IPS DF 6.9 (cell line): ENCODE results near the gene SP2.

Experiments used
- DNase-seq: peaks from one replicate; pipeline ENCODE4 v3.0.0-alpha.2; 2013; ENCODE audit warnings: low read depth, low spot score
- H3K27ac ChIP-seq: one replicate; pipeline ENCODE4 v1.5.1; 2013; ENCODE audit warnings: low read length, control low read depth
- H3K27me3 ChIP-seq: 2 replicates; pipeline ENCODE4 v1.6.1; 2013; ENCODE audit warnings: mild to moderate bottlenecking, low read length; ENCODE audit not compliant: control insufficient read depth, insufficient read depth
- H3K36me3 ChIP-seq: 2 replicates; pipeline ENCODE4 v1.6.1; 2013; ENCODE audit warnings: low read length; ENCODE audit not compliant: control insufficient read depth, insufficient read depth
- H3K4me1 ChIP-seq: 2 replicates; pipeline ENCODE4 v1.6.1; 2013; ENCODE audit warnings: low read length; ENCODE audit not compliant: control insufficient read depth, insufficient read depth
- H3K4me3 ChIP-seq: 2 replicates; pipeline ENCODE4 v1.5.1; 2013; ENCODE audit warnings: mild to moderate bottlenecking, low read length
- H3K9me3 ChIP-seq: 2 replicates; pipeline ENCODE4 v1.6.1; 2013; ENCODE audit warnings: low read length, inconsistent platforms; ENCODE audit not compliant: control insufficient read depth, insufficient read depth
- WGBS: extraction: QIAGEN DNeasy Blood & Tissue Kit; methylation state at CpG from one replicate; pipeline ENCODE4 v1.1.7; 2013; ENCODE audit warnings: mixed read lengths, missing lambda C conversion rate; ENCODE audit not compliant: insufficient read length, insufficient coverage; 5-methylcytosine and 5-hydroxymethylcytosine counted together

SP2 gene

DNA sequence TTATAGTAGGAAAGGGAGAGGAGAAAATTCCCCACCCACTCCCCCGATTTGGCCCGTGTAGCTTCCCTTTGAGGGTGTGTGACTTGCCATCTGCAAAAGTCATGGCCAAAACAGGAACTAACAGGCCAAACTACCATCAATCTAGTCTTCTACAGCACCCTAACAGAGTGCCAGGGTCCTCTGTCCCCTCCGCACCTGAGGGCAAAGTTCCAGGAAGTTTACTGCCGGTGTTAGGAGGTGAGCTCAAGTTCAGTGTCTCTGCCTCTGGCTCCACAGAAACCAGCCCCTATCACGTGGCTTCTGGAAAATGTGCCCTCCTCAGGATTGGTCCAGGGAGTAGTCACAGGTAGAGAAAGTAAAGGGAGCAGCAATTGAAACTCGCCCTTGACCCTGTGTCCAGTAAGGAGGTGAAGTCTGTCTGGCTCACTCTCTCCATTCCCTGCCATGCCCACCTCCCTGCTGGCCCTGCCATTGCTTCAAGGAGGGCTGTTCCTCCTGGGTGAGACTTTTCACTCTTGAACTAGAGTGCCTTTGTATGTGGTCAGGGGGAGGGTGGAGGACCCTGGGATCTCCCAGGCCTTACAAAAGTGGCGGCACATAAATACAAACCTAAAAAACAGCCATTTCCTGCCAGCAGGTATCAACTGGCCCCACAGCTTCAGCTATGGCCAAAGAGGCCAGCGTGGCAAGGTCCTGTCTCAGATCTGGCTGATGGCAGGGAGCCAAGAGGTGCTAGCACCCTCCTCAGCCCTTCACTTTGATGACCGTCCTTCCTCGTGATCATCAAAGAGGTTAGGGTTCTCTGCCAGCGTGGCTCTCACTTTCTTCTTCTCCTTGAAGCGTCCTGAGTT is 56.4 kb downstream of the SP2 start:
- Histone ChIP-seq H3K9me3 (no peaks in the 10 kb centered on the region), H3K27me3 (no peaks in the 10 kb centered on the region), H3K36me3 (no peaks in the 10 kb centered on the region), H3K4me1 (peaks cover 5% of the 10 kb centered on the region; the same call in 1 of the 2 replicates), H3K4me3 (no peak overlapping the region), H3K27ac (no peak overlapping the region)
- no CpG with 5 or more reads among the region's 12 CpGs for WGBS
- DNase-seq: no peak

DNA sequence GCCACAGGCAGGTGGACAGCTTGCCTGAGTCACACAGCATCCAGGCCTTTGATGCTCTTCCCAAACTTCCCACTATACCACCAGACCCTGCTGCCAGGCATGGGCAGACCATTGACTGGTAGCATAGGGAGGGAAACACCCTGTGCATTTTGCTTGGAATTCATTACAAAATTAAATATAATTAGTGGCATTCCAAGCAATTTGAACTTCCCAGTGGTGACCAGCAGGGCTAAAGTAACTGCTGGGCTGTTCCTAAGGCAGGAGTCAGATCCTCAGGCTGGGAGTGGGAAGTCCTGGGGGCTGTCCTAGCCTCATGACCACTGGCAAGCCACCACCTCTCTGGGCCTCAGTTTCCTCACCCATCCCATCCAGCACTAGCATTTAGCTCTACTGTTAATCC is 57.9 kb downstream of the SP2 start:
- no peak for DNase-seq
- no peaks in the 10 kb centered on the region; the same call in 1 of the 2 replicates for H3K27me3 ChIP-seq
- peaks cover 10% of the 10 kb centered on the region; the same call in 1 of the 2 replicates for H3K4me1 ChIP-seq
- no peak overlapping the region for H3K27ac ChIP-seq
- no peak overlapping the region for H3K4me3 ChIP-seq
- H3K9me3 ChIP-seq: no peaks in the 10 kb centered on the region
- H3K36me3 ChIP-seq: no peaks in the 10 kb centered on the region

DNA sequence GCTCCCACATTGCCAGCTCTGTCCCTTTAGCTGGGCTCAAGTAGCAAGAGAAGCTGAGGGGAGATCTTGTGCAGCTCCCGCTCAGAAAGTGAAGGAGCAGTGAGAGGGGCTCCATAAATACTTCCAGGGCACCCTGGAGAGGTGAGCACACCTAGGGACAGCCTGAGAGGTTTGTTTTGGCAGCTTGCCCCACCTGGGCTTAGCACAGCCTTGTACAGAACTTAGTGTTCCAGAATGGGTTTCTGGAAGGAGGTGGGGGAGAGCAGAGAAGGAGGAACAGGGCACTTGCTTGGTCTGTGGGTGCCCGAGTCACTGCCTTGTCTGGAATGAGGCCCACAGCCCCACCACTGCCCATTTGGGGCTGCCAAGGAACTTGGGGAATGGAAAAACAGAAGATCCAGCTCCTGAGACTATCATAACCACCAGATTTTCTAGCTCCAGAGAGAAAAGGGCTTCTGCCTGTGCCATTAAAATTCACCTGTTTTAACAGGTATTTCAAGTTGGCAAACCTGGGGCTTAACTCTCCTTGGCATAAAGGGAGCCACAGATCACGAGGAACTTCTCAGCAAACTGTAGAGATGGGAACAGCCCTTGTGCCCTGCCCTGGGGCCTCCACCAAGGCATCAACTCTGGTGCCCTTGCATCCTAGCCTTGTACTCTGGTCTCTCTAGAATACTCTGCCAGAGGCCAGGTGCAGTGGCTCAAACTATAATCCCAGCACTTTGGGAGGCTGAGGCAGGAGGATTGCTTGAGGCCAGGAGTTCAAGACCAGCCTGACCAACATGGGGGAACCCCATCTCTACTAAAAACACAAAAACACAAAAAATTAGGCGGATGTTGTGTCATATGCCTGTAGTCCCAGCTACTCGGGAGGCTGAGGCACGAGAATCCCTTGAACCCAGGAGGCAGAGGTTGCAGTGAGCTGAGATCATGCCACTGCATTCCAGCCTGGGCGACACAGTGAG is 59.7 kb downstream of the SP2 start:
- no peak overlapping the region for H3K27ac ChIP-seq
- WGBS: no CpG with 5 or more reads among the region's 7 CpGs
- no peaks in the 10 kb centered on the region for H3K36me3 ChIP-seq
- DNase-seq: no peak
- H3K27me3 ChIP-seq: no peaks in the 10 kb centered on the region; the same call in 1 of the 2 replicates
- no peak overlapping the region for H3K4me3 ChIP-seq
- no peaks in the 10 kb centered on the region for H3K9me3 ChIP-seq
- peaks cover 10% of the 10 kb centered on the region; the same call in 1 of the 2 replicates for H3K4me1 ChIP-seq

DNA sequence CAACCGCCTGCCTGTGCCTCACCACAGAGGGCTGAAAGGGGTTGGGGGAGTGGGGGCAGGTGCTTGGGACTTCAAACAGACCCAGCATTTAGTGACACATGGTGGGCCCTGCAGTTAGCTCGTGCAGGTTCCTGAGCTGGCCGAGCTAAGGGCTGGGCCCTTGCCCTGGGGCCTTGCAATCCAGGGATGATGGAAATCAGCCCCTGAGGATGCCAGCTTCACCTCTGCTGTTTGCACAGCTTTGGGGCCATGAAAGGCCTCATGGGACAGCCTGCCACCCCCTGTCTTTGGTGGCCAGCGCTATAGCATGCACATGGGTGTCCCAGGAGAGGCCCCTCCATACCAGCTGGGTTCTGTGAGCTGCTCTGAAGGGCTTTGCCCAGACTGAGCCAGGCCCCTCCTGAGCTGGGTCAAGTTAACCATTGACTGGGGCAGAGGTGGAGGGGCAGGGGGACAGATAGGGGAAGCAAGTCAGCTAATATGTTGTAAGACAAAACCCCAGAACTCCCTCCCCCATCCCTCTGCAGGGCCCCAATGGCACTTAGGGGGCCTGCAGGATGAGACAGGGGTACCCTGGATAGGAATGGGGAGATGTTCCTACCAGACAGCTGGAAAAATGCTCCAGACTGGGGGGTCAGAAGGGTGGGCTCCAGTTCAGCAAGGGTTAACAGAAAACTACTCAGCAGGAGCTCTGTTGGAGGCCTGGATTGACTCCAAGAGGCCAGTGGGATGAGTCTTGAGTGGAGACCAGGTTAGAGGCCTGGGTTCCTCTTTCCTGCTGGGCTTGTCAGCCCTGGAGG is 61.0 kb downstream of the SP2 start:
- no peak overlapping the region for H3K4me3 ChIP-seq
- WGBS: no CpG with 5 or more reads among the region's 4 CpGs
- DNase-seq: no peak
- no peaks in the 10 kb centered on the region; the same call in 1 of the 2 replicates for H3K27me3 ChIP-seq
- peaks cover 10% of the 10 kb centered on the region; the same call in 1 of the 2 replicates for H3K4me1 ChIP-seq
- H3K27ac ChIP-seq: no peak overlapping the region
- H3K36me3 ChIP-seq: no peaks in the 10 kb centered on the region
- H3K9me3 ChIP-seq: no peaks in the 10 kb centered on the region

DNA sequence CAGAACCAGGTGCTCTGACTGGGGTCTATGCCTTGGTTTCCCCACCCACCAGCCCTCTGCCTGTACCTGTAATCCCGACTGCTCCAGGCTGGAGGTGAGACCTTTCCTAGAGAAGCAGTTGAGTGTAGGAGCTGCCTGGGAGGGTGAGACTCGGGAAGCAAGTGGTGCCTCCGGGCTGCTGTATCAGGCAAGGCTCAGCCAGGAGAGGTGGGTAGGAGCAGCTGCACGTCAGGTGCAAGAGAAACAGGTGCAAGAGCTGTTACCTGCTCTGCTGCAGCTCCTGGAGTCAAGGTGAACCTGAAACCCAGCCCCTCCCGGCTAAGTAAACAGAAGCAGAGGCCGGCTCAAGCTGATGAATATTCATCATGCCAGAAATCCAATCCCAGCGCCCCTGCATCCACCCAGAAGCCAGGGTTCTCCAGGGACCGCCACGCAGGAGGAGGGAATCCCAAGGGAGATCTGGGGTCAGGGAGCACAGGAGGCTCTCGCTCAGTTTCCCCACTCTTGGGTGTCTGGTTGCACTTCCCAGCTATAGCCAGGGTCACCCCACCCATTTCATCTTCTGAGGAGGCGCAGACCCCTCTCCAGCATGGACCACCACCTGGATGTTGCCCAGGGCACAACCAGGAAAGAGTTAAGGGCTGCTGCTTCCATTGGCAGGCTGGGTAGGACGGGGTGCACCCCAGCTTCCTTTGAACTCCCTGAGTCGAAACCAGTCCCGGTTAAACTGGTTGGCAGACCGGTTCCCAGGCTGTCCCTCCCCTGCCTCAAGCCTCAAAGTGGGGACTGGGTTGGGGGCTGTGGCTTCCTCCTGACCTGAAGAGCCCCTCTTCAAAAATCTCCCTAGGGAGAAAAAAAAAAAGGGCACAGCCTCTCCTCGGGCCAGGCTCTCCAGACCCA is 61.8 kb downstream of the SP2 start, which contains the start of gene PRR15L:
Gene PRR15L, minus strand, starts transcription at position 293 of the 900 bp plus-strand sequence. CDS start 4,649 bp downstream, outside the sequence.
- H3K4me3 ChIP-seq: no peak within 1 kb of the TSS
- peaks cover 10% of the 10 kb centered on the region; the same call in 1 of the 2 replicates for H3K4me1 ChIP-seq
- no CpG with 5 or more reads among the region's 16 CpGs for WGBS
- H3K9me3 ChIP-seq: no peaks in the 10 kb centered on the region
- H3K27ac ChIP-seq: no peak within 1 kb of the TSS
- H3K36me3 ChIP-seq: no peaks in the 10 kb centered on the region
- DNase-seq: no peak
- H3K27me3 ChIP-seq: no peaks in the 10 kb centered on the region; the same call in 1 of the 2 replicates

DNA sequence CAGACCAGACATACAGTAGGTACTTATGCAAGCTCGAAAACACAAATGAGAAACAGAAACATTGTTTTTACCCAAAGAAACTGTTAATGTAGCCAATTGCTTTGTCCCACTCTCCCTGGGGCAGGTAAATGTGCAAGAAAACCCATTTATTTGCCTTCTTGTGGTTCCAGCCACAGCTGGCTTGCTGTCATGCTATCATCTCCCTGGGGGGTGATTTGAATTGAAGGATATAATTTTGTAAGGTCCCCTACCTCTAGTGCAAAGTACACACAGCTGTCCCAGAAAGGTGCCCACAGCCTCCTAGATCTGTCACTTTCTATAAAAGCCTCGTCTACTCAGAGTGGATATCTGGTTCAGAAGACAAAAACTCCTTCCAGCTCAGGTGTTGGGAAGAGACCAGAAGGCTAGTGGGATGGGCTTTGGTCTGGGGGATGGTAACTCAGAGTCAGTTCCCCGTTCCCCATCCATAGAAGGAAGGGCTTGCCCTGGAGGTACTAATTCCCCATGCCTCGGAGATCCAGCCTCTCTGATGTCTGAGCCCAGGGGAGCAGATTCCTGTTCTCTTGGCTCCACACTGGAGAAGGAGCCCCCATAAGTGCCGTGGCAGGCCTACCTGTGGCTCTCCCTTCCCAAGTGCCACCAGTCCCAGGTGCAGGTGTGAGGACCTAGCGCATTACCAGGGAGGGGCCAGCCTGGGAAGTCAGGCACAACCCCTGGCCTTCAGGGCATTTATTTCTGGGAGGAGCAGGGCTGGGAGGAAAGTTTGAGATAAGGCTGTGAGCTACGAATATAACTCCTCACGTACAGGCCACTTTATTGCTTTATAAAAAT is 64.0 kb downstream of the SP2 start:
- Histone ChIP-seq H3K36me3 (no peaks in the 10 kb centered on the region), H3K9me3 (no peaks in the 10 kb centered on the region), H3K4me3 (no peak overlapping the region), H3K27me3 (no peaks in the 10 kb centered on the region; the same call in 1 of the 2 replicates), H3K27ac (no peak overlapping the region), H3K4me1 (peaks cover 10% of the 10 kb centered on the region; the same call in 1 of the 2 replicates)
- WGBS: no CpG with 5 or more reads among the region's 8 CpGs
- DNase-seq: no peak

DNA sequence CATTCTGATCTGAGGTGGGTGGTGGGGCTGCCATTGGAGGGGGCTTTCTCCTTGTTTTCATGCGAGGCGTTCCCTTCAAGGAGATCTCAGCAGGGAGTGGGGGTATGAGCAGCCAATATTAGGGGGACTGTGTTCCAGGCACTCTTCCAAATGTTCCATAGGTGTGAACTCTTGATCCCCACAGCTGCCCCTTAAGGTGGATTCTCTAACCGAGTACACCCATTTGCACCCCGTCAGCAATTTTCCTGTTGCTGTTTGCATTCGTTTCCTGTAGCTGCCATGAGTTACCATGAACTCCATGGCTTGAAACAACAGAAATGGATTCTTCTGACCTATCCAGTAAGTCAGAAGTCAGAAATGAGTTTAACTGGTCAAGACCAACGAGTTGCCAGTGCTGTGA is 65.4 kb downstream of the SP2 start:
- no CpG with 5 or more reads among the region's 6 CpGs for WGBS
- no peaks in the 10 kb centered on the region for H3K36me3 ChIP-seq
- H3K4me3 ChIP-seq: no peak overlapping the region
- peaks cover 10% of the 10 kb centered on the region; the same call in 1 of the 2 replicates for H3K4me1 ChIP-seq
- no peaks in the 10 kb centered on the region; the same call in 1 of the 2 replicates for H3K27me3 ChIP-seq
- H3K9me3 ChIP-seq: no peaks in the 10 kb centered on the region
- H3K27ac ChIP-seq: no peak overlapping the region
- DNase-seq: no peak

DNA sequence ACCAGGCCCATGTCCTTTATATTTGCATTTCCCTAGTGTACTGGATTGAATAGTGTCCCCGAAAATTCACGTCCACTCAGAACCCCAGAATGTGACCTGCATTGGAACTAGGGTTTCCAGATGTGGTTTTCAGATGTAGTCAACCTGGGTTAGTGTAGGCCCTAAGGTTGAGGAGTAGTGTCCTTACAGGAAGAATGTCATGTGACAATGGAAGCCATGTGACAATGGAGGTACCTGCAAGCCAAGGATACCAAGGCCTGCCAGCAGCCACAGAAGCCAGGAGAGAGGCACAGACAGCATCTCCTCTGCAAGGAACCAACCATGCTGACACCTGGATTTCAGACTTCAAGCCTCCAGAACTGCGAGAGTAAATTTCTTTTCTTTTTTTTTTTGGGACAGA is 66.9 kb downstream of the SP2 start:
- Histone ChIP-seq H3K4me3 (no peak overlapping the region), H3K27ac (no peak overlapping the region), H3K4me1 (peaks cover 3% of the 10 kb centered on the region; the same call in 1 of the 2 replicates), H3K27me3 (no peaks in the 10 kb centered on the region; the same call in 1 of the 2 replicates), H3K36me3 (no peaks in the 10 kb centered on the region), H3K9me3 (no peaks in the 10 kb centered on the region)
- DNase-seq: no peak
- WGBS: no CpG with 5 or more reads among the region's 3 CpGs
